ENCODE measurements around the gene ADAMTS14.

Gene ADAMTS14

DNA sequence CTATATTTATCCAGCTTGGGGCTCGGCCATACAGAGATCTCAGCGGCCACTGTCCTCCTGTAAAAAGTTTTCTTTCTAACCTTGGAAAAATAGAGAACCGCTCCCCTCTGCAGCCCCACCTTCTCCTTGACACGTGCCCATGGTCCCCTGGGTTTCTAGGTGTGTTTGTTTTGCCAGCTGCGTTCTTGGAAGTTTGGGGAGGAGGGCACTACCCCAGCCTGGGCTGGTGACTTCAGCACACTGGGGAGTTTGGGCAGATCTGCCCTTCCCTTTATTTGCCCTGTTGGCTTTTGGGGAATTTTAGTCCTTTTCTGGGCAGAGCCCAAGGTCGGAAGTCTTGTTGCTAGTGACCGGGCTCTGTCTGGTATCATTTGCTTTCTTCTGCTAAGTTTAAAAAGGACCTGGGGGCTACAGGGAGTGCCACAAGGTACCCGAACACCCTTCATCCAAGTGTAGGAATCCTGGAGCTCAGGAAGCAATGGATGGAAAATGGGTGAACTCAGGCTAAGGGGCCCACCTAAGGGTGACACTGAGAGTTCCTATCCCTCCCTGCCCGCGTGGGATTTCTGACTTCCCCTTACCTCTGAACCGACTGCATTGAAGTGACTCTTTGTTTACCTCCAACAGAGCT lies 1.7 kb downstream of the ADAMTS14 start:
- DNase-seq (ENCODE audit: low spot score in 2 of 2): no peak
- no peaks in the 10 kb centered on the region for H3K9me3 ChIP-seq
- no peaks in the 10 kb centered on the region for H3K4me1 ChIP-seq
- in situ Hi-C loops (cut with MboI; ENCODE audit: low sequenced_read_pairs): no loop called here
- no peaks in the 10 kb centered on the region for H3K36me3 ChIP-seq (replicated peaks)
- H3K4me3 ChIP-seq: no peak overlapping the region
- peaks cover 22% of the 10 kb centered on the region for H3K27me3 ChIP-seq (ENCODE audit: low read depth)

DNA sequence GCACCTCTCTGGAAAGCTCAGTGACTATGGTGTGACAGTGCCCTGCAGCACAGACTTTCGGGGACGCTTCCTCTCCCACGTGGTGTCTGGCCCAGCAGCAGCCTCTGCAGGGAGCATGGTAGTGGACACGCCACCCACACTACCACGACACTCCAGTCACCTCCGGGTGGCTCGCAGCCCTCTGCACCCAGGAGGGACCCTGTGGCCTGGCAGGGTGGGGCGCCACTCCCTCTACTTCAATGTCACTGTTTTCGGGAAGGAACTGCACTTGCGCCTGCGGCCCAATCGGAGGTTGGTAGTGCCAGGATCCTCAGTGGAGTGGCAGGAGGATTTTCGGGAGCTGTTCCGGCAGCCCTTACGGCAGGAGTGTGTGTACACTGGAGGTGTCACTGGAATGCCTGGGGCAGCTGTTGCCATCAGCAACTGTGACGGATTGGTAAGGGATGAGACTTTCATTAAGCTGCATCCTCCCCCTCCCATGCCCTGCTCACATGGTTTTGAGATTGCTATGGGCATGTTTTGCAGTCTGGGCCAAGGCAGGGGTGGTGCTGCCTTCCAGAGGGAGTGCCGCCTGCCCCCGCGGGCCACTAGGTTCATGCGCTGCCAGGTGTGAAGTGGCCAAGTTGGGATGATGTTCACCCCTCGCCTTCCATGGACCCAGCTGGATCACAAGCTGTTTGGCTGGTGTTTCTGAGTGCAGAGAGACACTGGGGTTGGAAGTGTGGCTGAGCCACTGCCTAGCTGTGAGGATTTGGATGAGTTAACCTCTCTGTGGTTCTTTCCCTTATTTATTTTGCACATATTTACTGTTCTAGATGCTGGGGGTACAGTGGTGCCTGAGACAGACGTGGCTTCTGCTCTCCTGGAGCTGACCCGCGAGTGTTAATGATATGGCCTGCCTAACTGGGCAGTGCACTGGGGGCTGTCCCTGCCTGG lies 2.5 kb downstream of the ADAMTS14 start:
- DNase-seq (ENCODE audit: low spot score in 2 of 2): no peak
- Histone ChIP-seq H3K36me3 (replicated peaks) (no peaks in the 10 kb centered on the region), H3K4me3 (no peak overlapping the region), H3K9me3 (no peaks in the 10 kb centered on the region), H3K27me3 (ENCODE audit: low read depth) (peaks cover 22% of the 10 kb centered on the region), H3K4me1 (no peaks in the 10 kb centered on the region)
- in situ Hi-C loops (cut with MboI; ENCODE audit: low sequenced_read_pairs): no loop called here

DNA sequence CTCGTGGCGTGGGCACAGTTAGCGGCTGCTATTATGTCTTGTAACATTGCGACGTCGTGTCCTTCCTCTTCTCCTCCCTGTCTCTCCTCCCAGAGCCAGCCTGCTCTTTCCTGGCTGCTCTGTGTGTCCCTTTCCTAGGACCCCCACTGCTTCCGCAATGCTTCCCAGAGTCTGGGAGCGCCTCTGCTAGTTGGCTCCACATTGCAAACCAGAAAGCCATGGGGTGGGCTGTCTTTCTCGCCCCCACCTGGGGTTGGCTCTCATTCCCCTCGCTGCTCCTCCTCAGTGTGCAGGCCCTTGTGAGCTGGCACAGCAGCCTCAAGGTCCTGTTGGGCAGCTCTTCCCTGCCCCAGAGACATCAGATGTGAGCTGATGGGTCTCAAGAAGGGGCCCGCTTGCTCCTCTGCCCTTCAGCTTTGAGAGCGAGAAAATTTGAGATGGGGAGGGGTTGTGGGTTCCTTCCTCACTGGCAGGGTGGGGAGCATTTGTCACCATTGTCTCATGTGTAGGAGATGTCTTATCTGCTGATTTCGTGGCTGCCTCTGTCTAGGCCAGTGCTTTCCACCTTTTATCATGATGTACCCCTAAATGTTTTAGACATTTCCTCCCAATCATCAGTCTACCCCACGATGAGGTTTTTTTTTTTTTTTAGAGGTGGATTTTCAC lies 3.3 kb downstream of the ADAMTS14 start:
- no peak overlapping the region for H3K4me3 ChIP-seq
- DNase-seq (ENCODE audit: low spot score in 2 of 2): no peak
- in situ Hi-C loops (cut with MboI; ENCODE audit: low sequenced_read_pairs): no loop called here
- no peaks in the 10 kb centered on the region for H3K9me3 ChIP-seq
- H3K4me1 ChIP-seq: no peaks in the 10 kb centered on the region
- no peaks in the 10 kb centered on the region for H3K36me3 ChIP-seq (replicated peaks)
- peaks cover 22% of the 10 kb centered on the region for H3K27me3 ChIP-seq (ENCODE audit: low read depth)

DNA sequence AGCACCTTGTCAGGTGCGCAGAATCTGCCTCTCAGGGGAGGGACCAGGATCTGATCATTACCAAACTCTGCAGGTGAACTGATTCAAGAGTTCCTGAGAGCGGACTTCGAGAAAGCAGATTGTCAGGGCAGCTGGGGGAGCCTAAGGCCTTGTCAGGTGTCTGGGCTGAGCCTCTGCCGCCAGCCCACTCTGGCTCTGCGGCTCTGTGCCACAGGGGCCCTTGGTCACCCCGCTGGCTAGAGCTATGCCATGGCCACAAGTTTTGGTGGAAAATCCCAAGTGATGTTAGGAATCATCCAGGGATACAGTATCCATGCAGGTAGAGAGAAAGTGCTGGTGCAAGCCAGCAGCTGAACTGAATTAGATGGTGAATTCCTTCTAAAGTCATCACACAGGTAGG lies 4.2 kb downstream of the ADAMTS14 start:
- in situ Hi-C loops (cut with MboI; ENCODE audit: low sequenced_read_pairs): no loop called here
- Histone ChIP-seq H3K36me3 (replicated peaks) (no peaks in the 10 kb centered on the region), H3K27me3 (ENCODE audit: low read depth) (peaks cover 18% of the 10 kb centered on the region), H3K4me3 (no peak overlapping the region), H3K4me1 (no peaks in the 10 kb centered on the region), H3K9me3 (no peaks in the 10 kb centered on the region)
- DNase-seq (ENCODE audit: low spot score in 2 of 2): no peak

DNA sequence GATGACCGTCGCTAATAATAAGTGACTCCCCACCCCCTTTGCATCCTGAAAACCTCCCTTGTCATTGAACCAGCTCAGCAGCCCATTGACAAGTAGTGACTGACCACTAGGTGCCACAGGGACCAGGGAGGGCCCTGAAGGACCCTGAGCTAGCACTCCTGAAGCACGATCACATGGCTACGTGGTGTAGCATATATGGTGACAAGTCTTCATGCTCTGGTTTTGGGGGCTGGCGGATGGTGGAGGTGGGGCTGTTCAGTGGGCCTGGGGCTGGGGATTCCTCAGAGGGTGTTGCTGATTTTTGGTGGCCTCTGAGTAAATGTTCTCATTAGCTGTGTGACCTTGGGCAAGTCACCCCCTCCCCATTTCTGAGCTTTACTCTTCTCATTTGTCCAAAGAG lies 4.7 kb downstream of the ADAMTS14 start:
- H3K4me1 ChIP-seq: no peaks in the 10 kb centered on the region
- H3K27me3 ChIP-seq (ENCODE audit: low read depth): peaks cover 13% of the 10 kb centered on the region
- no peaks in the 10 kb centered on the region for H3K9me3 ChIP-seq
- H3K4me3 ChIP-seq: no peak overlapping the region
- in situ Hi-C loops (cut with MboI; ENCODE audit: low sequenced_read_pairs): no loop called here
- no peaks in the 10 kb centered on the region for H3K36me3 ChIP-seq (replicated peaks)
- DNase-seq (ENCODE audit: low spot score in 2 of 2): no peak

DNA sequence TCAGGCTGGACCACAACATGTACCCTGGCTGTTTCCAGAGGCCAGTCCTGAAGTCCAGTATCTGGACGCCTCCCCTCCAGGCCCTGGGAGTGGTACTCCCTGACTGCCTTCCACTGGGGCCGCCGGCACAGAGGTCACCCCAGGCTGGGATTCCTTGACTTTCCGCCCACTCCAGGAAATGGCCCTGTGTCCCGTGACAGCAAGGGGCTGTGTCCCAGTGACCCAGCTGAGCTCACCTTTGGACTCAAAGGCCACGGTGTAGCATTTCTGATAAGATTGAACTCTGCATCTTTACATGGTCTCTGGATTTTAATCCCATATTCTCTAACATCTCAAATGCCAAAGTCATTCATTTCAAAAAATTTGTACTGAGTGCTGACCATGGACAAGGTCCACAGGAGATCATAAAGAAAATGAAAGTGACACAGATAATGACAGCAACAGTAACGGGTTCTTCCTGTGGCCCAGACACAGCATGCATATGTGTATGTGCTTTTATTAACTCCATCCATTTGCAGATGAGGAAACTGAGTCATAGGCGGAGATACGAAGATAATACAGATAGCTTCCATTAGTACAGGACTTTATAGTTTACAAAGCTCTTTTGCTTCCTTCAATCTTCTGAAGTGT lies 5.4 kb downstream of the ADAMTS14 start:
- Histone ChIP-seq H3K4me3 (no peak overlapping the region), H3K36me3 (replicated peaks) (no peaks in the 10 kb centered on the region), H3K4me1 (no peaks in the 10 kb centered on the region), H3K9me3 (no peaks in the 10 kb centered on the region), H3K27me3 (ENCODE audit: low read depth) (peaks cover 9% of the 10 kb centered on the region)
- in situ Hi-C loops (cut with MboI; ENCODE audit: low sequenced_read_pairs): no loop called here
- DNase-seq (ENCODE audit: low spot score in 2 of 2): no peak

DNA sequence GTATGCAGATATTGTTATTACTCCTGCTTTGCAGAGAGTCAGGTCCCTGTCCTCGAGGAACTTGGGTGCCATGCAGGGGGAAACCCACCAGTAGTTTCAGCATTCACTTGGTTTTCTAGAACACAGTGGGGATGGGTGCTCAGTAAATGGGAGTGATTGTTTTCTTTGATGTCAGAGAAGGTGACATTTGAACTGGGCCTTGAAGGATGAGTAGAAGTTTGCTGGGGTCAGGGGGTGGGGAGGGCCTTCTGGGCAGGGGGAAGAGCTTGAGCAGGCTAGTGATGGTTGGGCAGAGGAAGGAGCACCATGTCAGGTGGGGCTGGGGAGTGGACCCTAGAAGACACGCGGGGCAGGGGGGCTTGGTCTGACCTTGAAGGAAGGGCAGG lies 5.9 kb downstream of the ADAMTS14 start:
- Histone ChIP-seq H3K4me3 (no peak overlapping the region), H3K9me3 (no peaks in the 10 kb centered on the region), H3K27me3 (ENCODE audit: low read depth) (peaks cover 4% of the 10 kb centered on the region), H3K36me3 (replicated peaks) (no peaks in the 10 kb centered on the region), H3K4me1 (no peaks in the 10 kb centered on the region)
- no peak for DNase-seq (ENCODE audit: low spot score in 2 of 2)
- in situ Hi-C loops (cut with MboI; ENCODE audit: low sequenced_read_pairs): no loop called here

DNA sequence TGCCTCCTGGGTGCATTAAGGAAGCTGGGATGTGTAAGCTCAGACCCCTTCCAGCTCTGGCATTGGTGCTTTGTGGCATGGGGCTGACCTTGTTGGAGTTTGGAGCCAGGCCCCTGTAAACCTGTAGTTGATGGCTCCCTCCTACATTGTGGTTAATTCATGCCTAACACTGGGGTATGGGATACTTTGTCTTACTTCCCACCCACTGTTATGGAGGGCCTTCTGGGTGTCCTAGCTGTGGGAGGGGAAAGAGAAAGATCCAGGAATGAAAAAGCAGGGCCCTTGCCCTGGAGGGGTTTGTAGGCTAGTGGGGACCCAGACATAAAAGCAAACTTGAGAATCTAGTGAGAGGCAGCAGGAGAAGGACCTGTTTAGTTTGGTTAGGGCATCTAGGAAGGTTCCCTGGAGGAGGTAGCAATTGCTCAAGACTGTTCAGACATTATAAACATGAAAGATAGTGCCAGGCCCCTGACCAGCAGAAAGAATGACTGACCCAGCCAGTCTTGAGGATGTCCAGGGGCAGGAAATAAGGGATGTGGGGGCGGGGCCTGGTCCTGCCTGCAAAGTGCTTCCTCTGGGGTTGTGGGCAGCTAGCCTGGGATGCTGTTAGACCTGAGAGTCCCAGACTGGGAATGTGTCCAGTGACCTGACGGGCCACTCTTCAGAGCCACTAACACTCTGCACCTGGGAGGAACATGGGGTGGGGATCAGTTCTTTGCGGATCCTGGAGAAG lies 6.6 kb downstream of the ADAMTS14 start:
- Histone ChIP-seq H3K36me3 (replicated peaks) (no peaks in the 10 kb centered on the region), H3K9me3 (no peaks in the 10 kb centered on the region), H3K4me3 (no peak overlapping the region), H3K4me1 (no peaks in the 10 kb centered on the region), H3K27me3 (ENCODE audit: low read depth) (no peaks in the 10 kb centered on the region)
- in situ Hi-C loops (cut with MboI; ENCODE audit: low sequenced_read_pairs): no loop called here
- DNase-seq (ENCODE audit: low spot score in 2 of 2): no peak

DNA sequence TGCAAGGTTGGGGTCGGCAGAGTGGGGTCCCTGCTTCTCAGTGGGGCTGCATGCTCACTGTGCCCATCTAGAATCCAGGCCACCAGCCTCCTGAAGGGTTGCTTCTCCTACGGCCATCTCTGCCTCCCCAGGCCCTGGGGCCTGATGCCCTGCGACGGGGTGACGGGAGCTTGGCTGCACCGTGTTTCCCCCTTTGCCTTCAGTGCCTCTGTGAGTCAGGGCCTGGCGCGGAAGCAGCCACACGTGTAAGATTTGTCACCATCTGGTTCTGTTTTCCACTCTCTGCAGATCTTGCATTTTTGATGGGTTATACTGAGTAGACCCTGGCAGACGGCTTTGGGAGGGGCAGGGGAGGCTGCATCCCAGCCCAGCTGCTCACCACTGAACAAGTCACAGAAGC lies 7.2 kb downstream of the ADAMTS14 start:
- in situ Hi-C loops (cut with MboI; ENCODE audit: low sequenced_read_pairs): no loop called here
- Histone ChIP-seq H3K27me3 (ENCODE audit: low read depth) (no peaks in the 10 kb centered on the region), H3K36me3 (replicated peaks) (no peaks in the 10 kb centered on the region), H3K4me1 (no peaks in the 10 kb centered on the region), H3K9me3 (no peaks in the 10 kb centered on the region), H3K4me3 (no peak overlapping the region)
- DNase-seq (ENCODE audit: low spot score in 2 of 2): no peak

DNA sequence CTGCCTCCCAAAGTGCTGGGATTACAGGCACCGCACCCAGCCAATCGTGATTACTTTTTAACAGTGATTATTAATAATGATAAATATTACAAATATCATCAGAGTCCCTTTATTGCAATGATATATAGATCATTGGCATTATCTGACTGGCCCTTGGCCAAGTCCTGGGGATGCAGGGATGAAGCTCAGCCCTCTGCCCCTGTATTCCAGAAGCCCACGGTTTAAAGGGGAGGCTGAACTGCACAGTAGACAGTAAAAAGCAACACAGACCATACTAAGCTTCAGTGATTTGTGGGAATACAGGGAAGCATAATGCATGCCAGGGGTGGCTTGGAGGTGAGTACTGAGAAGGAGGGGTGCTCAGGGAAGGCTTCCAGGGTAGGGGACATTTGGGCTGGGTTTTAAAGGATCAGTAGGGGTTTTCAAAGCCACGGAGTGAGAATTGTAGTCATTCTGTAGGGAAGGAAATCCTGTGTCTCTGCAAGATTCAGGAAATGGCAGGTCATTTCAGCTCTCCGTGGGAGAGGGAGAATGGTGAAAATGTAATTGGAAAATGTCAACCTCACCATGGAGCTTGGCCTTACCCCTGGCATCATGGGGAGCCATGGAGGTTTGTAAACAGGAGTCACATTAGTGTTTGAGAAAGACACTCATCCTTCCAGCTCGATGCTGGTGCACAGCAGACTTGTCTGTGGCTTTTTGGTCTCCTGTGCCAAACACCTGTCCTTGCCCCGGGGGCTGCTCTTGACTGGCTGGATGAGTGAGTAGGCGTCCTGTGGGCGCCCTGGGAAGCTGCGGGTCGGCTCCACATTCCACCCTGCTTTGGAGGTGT lies 8.8 kb downstream of the ADAMTS14 start:
- Histone ChIP-seq H3K4me1 (no peaks in the 10 kb centered on the region), H3K36me3 (replicated peaks) (no peaks in the 10 kb centered on the region), H3K27me3 (ENCODE audit: low read depth) (no peaks in the 10 kb centered on the region), H3K4me3 (no peak overlapping the region), H3K9me3 (no peaks in the 10 kb centered on the region)
- no peak for DNase-seq (ENCODE audit: low spot score in 2 of 2)
- in situ Hi-C loops (cut with MboI; ENCODE audit: low sequenced_read_pairs): no loop called here

DNA sequence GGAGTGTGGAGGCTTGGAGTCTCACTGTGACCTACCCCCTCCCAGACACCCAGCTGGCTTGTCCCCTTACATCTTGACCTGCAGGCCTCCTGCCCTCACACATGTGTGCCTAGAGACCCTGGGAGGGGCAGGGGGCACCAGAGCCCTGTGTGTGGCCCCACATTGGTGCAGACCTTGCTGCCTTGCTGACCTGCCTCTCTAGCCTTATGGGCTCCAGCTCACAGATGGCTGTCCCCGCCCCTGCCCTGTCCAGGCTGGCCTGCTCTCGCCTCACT lies 9.4 kb downstream of the ADAMTS14 start:
- in situ Hi-C loops (cut with MboI; ENCODE audit: low sequenced_read_pairs): no loop called here
- H3K27me3 ChIP-seq (ENCODE audit: low read depth): no peaks in the 10 kb centered on the region
- DNase-seq (ENCODE audit: low spot score in 2 of 2): no peak
- no peaks in the 10 kb centered on the region for H3K36me3 ChIP-seq (replicated peaks)
- H3K4me1 ChIP-seq: no peaks in the 10 kb centered on the region
- H3K9me3 ChIP-seq: no peaks in the 10 kb centered on the region
- H3K4me3 ChIP-seq: no peak overlapping the region

DNA sequence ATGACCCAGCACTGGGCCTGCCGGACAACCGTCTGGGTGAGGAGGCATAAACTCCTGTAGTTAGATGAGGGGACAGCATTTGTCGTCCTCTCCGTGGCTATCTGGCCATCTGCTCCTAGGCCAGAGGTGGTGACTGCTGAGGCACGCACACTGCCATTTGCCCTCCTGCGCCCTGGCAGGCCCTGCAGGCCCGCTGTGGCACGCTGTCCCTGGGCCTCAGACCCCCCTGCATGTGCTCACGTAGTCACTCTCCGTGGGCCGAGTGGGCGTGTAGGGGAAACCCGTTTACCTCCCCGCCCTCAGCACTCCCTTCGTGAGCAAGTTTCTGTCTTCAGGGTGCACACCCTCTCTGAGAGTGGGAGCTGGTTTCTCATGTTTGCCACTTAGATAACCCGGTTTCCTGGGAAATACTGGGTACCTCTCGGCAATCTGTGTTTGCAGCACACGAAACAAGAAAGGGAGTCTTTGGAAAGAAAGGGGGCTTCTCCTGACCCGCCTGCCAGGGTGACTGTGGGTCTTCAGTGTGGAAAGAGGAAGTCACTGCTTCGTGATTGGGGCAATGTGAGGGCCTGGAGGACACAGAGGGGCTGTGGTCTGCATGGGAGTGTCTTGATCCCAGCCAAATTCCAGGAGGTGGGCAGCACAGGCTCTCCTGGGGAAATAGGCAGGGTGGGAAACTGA lies 10.8 kb downstream of the ADAMTS14 start:
- no peak for DNase-seq (ENCODE audit: low spot score in 2 of 2)
- no peaks in the 10 kb centered on the region for H3K36me3 ChIP-seq (replicated peaks)
- no peaks in the 10 kb centered on the region for H3K27me3 ChIP-seq (ENCODE audit: low read depth)
- in situ Hi-C loops (cut with MboI; ENCODE audit: low sequenced_read_pairs): no loop called here
- H3K4me1 ChIP-seq: no peaks in the 10 kb centered on the region
- no peak overlapping the region for H3K4me3 ChIP-seq
- no peaks in the 10 kb centered on the region for H3K9me3 ChIP-seq
